Upper lobe of left lung (tissue), 6 donors: ENCODE measurements around the gene FNDC3B. TPM values are rescaled to one million over a fixed set of nuclear protein-coding genes. Genes with fewer than 3 reads are reported as not detected.

ENCODE experiments used
- ATAC-seq, 2 donors: fragments of 200-7000 bp; cut with Tn5 transposase; one replicate each; pipeline ENCODE4 v1.9.1; 2022; ENCODE audit warnings: mild to moderate bottlenecking in 2 of 2, moderate library complexity in 2 of 2; ENCODE audit not compliant: low FRiP score in 2 of 2
- DNase-seq, 2 donors: peaks; one replicate each; pipeline ENCODE4 v3.0.0-alpha.2; 2019 to 2020
- H3K27ac ChIP-seq, 4 donors: fragments of 200-600 bp; sonication (generic); one replicate each; pipeline ENCODE4 v1.5.1; 2016 to 2019
- H3K27me3 ChIP-seq, 4 donors: fragments of 200-600 bp; sonication (generic); one replicate each; pipeline ENCODE4 v1.5.1; 2017 to 2019
- H3K36me3 ChIP-seq, 4 donors: fragments of 200-600 bp; sonication (generic); one replicate each; pipeline ENCODE4 v1.5.1; 2016 to 2019
- H3K4me1 ChIP-seq, 4 donors: fragments of 200-600 bp; sonication (generic); one replicate each; pipeline ENCODE4 v1.5.1; 2018 to 2019
- H3K4me3 ChIP-seq, 4 donors: fragments of 200-600 bp; sonication (generic); one replicate each; pipeline ENCODE4 v1.5.1; 2017 to 2019; ENCODE audit warnings: mild to moderate bottlenecking in 2 of 4, moderate library complexity in 1 of 4
- H3K9me3 ChIP-seq, 4 donors: fragments of 200-600 bp; sonication (generic); one replicate each; pipeline ENCODE4 v1.5.1; 2018 to 2019
- EP300 ChIP-seq, 4 donors: sonication (generic); formaldehyde crosslinking; IDR thresholded peaks; one replicate each; pipeline ENCODE4 v1.5.1; 2017; ENCODE audit warnings: antibody characterized with exemption in 4 of 4, control low read depth in 2 of 4
- POLR2A ChIP-seq, 4 donors: fragments of 450-650 bp; IDR thresholded peaks; one replicate each; pipeline ENCODE4 v1.5.1; 2016 to 2017; ENCODE audit warnings: antibody characterized with exemption in 4 of 4, mild to moderate bottlenecking in 2 of 4
- POLR2AphosphoS5 ChIP-seq, 2 donors: sonication (generic); formaldehyde crosslinking; IDR thresholded peaks; one replicate each; pipeline ENCODE4 v1.5.1; 2017; ENCODE audit warnings: antibody characterized with exemption in 2 of 2
- WGBS, 2 donors: methylation state at CpG; one replicate each; pipeline ENCODE4 v1.1.5; 2017 to 2018; 5-methylcytosine and 5-hydroxymethylcytosine counted together
- total RNA-seq, 6 donors: library from RNA; depleted of rRNA in 4 of 6; stranded (reverse); fragments of >200 nt in 4 of 6; gene quantifications; one replicate each; pipeline versions ENCODE4 v1.1.0 to v1.2.1, GENCODE V29; 2016 to 2021
- TF ChIP-seq, protein P1 (sequence below), 6 experiments: fragments of 450-650 bp in 4 of 6; fragments of 200-600 bp in 2 of 6; sonication (generic) in 2 of 6; IDR thresholded peaks; one replicate each; pipeline ENCODE4 v1.5.1; 2016 to 2019; ENCODE audit warnings: antibody characterized with exemption in 6 of 6
- donor health status: DM: no; HTN: no; CAD: no; lungs with moderate emphysema.
- donor health status: DM: no; HTN: yes; CAD: no; lungs with severe emphysema.

FNDC3B gene
- total RNA-seq, 6 donors from 2014 or later, result 73.3 to 167 (median 119) TPM

- DNase-seq (no peak), ATAC-seq (no peak)
- WGBS, 2 donors, result 86% methylated on average over 4 of the region's 4 CpGs
- no peak overlapping the region for H3K27ac ChIP-seq
- peaks cover 9 to 28% (median 14%) of the 10 kb centered on the region in 4 donors for H3K4me1 ChIP-seq
- H3K27me3 ChIP-seq, result no peaks in the 10 kb centered on the region
- H3K4me3 ChIP-seq, result no peak overlapping the region
- no peaks in the 10 kb centered on the region for H3K9me3 ChIP-seq
- TF ChIP-seq POLR2A (IDR thresholded peaks at IDR 0.05) (no peak), POLR2AphosphoS5 (IDR thresholded peaks at IDR 0.05) (no peak), EP300 (IDR thresholded peaks at IDR 0.05) (no peak)
- TF ChIP-seq, protein P1, sequence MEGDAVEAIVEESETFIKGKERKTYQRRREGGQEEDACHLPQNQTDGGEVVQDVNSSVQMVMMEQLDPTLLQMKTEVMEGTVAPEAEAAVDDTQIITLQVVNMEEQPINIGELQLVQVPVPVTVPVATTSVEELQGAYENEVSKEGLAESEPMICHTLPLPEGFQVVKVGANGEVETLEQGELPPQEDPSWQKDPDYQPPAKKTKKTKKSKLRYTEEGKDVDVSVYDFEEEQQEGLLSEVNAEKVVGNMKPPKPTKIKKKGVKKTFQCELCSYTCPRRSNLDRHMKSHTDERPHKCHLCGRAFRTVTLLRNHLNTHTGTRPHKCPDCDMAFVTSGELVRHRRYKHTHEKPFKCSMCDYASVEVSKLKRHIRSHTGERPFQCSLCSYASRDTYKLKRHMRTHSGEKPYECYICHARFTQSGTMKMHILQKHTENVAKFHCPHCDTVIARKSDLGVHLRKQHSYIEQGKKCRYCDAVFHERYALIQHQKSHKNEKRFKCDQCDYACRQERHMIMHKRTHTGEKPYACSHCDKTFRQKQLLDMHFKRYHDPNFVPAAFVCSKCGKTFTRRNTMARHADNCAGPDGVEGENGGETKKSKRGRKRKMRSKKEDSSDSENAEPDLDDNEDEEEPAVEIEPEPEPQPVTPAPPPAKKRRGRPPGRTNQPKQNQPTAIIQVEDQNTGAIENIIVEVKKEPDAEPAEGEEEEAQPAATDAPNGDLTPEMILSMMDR (IDR thresholded peaks at IDR 0.05), result no peak
- peaks cover 0 to 7% (median 0%) of the 10 kb centered on the region in 4 donors for H3K36me3 ChIP-seq
Observed at GRCh38 chr3:172077197-172077757, 37.9 kb downstream of the FNDC3B start.

- DNase-seq (no peak), ATAC-seq (no peak)
- H3K9me3 ChIP-seq, result no peaks in the 10 kb centered on the region
- no peak overlapping the region for H3K4me3 ChIP-seq
- H3K36me3 ChIP-seq, result no peaks in the 10 kb centered on the region
- 65 to 69% methylated on average over 4 of the region's 4 CpGs for WGBS, 2 donors
- peaks cover 11 to 25% (median 13%) of the 10 kb centered on the region in 4 donors for H3K4me1 ChIP-seq
- H3K27ac ChIP-seq, result no peak overlapping the region
- no peaks in the 10 kb centered on the region for H3K27me3 ChIP-seq
- TF ChIP-seq EP300 (IDR thresholded peaks at IDR 0.05) (no peak), POLR2AphosphoS5 (IDR thresholded peaks at IDR 0.05) (no peak), POLR2A (IDR thresholded peaks at IDR 0.05) (no peak)
- TF ChIP-seq, protein P1 (IDR thresholded peaks at IDR 0.05), result no peak
Observed at GRCh38 chr3:172078244-172078643, 38.9 kb downstream of the FNDC3B start.

DNA sequence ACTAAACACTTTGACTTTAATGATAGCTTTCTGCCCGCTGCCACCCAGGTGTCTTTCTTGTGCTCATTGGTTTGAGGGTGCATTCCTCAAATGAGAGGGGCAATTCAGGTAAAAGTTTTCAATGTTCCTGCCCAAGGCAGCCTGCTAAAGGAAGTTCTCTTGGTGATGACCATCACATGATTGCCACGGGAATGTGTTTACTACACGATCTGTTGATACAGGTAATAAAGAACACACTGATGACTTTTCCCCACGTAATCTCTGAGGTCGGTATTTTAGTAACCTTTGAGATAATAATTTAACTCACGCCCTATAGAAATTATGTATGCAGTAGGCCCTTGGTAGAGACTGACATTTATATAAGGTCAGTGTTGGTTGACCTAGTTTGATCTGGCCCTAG is 39.3 kb downstream of the FNDC3B start:
- no peaks in the 10 kb centered on the region for H3K9me3 ChIP-seq
- 91 to 92% methylated on average over 6 of the region's 6 CpGs for WGBS, 2 donors
- H3K4me1 ChIP-seq, result peaks cover 11 to 25% (median 13%) of the 10 kb centered on the region in 4 donors
- TF ChIP-seq, protein P1 (IDR thresholded peaks at IDR 0.05), result no peak
- no peak for TF ChIP-seq POLR2AphosphoS5 (IDR thresholded peaks at IDR 0.05)
- DNase-seq, result no peak
- no peak for ATAC-seq
- H3K4me3 ChIP-seq, result no peak overlapping the region
- no peak overlapping the region for H3K27ac ChIP-seq
- no peaks in the 10 kb centered on the region for H3K27me3 ChIP-seq
- no peaks in the 10 kb centered on the region for H3K36me3 ChIP-seq

- Histone ChIP-seq H3K36me3 (no peaks in the 10 kb centered on the region), H3K27me3 (no peaks in the 10 kb centered on the region), H3K4me1 (peaks cover 5 to 18% (median 8%) of the 10 kb centered on the region in 4 donors), H3K9me3 (no peaks in the 10 kb centered on the region), H3K27ac (no peak overlapping the region), H3K4me3 (no peak overlapping the region)
- no peak for ATAC-seq
- no peak for TF ChIP-seq POLR2AphosphoS5 (IDR thresholded peaks at IDR 0.05)
- TF ChIP-seq POLR2A (IDR thresholded peaks at IDR 0.05), result no peak
- no peak for TF ChIP-seq EP300 (IDR thresholded peaks at IDR 0.05)
- TF ChIP-seq, protein P1 (IDR thresholded peaks at IDR 0.05), result no peak
- WGBS, 2 donors, result 83 to 88% methylated on average over 3 of the region's 3 CpGs
- no peak for DNase-seq
Observed at GRCh38 chr3:172079326-172079976, 40.1 kb downstream of the FNDC3B start.

DNA sequence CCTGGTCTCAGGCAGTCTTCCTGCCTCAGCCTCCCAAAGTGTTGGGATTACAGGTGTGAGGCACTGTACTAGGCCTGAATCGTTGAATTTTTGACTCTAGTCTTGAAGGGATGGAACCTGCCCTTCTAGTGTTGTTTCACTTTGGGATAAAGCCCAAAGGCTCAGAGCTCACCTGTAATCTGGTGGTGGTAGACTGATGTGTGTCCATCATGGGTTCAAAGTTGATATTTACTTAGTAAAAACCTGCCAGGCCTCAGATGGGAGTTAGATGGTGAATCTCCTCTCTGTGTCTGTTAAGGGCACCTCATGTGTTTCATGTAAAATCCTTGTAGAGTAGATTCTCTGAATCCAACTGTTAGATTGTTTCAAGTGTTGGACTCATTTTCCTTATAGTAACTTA is 41.1 kb downstream of the FNDC3B start:
- TF ChIP-seq POLR2AphosphoS5 (IDR thresholded peaks at IDR 0.05), result no peak
- TF ChIP-seq EP300 (IDR thresholded peaks at IDR 0.05), result no peak
- TF ChIP-seq, protein P1 (IDR thresholded peaks at IDR 0.05), result no peak
- TF ChIP-seq POLR2A (IDR thresholded peaks at IDR 0.05), result no peak
- Histone ChIP-seq H3K9me3 (no peaks in the 10 kb centered on the region), H3K27ac (no peak overlapping the region), H3K4me1 (peaks cover 0 to 9% (median 1%) of the 10 kb centered on the region in 4 donors), H3K36me3 (no peaks in the 10 kb centered on the region), H3K4me3 (no peak overlapping the region), H3K27me3 (no peaks in the 10 kb centered on the region)
- DNase-seq (no peak), ATAC-seq (no peak)
- WGBS, 2 donors, result 80 to 100% methylated on average over 1 of the region's 1 CpG
